T-cell (primary cell): ENCODE measurements around the gene LRRC4B. TPM values are rescaled to one million over a fixed set of nuclear protein-coding genes. Genes with fewer than 3 reads are reported as not detected.

Experiments used
- ATAC-seq, 4 experiments: fragments of 200-7000 bp in 3 of 4; fragments of 150-1000 bp in 1 of 4; cut with Tn5 transposase; replicated peaks in 1 of 4; 1 replicate in 3 of 4; 2 replicates in 1 of 4; pipeline ENCODE4 v1.10.0; 2021; ENCODE audit warnings: moderate library complexity in 3 of 4, mild to moderate bottlenecking in 2 of 4, moderate number of reproducible peaks in 1 of 4
- CTCF ChIA-PET, 2 donors: fragments of 300-600 bp; sonication (Branson Sonifier 250); formaldehyde crosslinking; loops; one replicate each; lab custom pipeline; 2022; ENCODE audit warnings: antibody characterized with exemption in 2 of 2; lab: Charles Lee
- POLR2A ChIA-PET, 2 donors: fragments of 300-600 bp; sonication (Branson Sonifier 250); formaldehyde crosslinking; loops; one replicate each; lab custom pipeline; 2022; ENCODE audit warnings: antibody characterized with exemption in 2 of 2; lab: Charles Lee
- DNase-seq, 35 experiments: peaks; one replicate each; pipeline versions ENCODE4 v3.0.0 to v3.0.0-alpha.2; 2013 to 2023
- H3K27ac ChIP-seq: one replicate; pipeline ENCODE4 v1.5.1; 2013; ENCODE audit warnings: low read length
- H3K27me3 ChIP-seq, 2 experiments: replicated peaks in 1 of 2; 1 replicate in 1 of 2; 2 replicates in 1 of 2; pipeline versions ENCODE4 v1.6.1 to v1.7.0; 2013; ENCODE audit warnings: low read length in 1 of 2, mixed read lengths in 1 of 2; ENCODE audit not compliant: control insufficient read depth in 2 of 2, insufficient read depth in 2 of 2; ENCODE audit errors: extremely low read depth in 1 of 2
- H3K36me3 ChIP-seq, 2 donors: 1 replicate in 1 of 2; 2 replicates in 1 of 2; pipeline versions ENCODE4 v1.6.1 to v1.7.0; 2013; ENCODE audit warnings: low read length in 1 of 2; ENCODE audit not compliant: control insufficient read depth in 2 of 2, insufficient read depth in 1 of 2; ENCODE audit errors: extremely low read depth in 1 of 2
- H3K4me1 ChIP-seq, 2 experiments: 1 replicate in 1 of 2; 2 replicates in 1 of 2; pipeline versions ENCODE4 v1.6.1 to v1.7.0; 2013; ENCODE audit warnings: low read length in 2 of 2, mixed read lengths in 1 of 2; ENCODE audit not compliant: insufficient read depth in 2 of 2, control insufficient read depth in 1 of 2; ENCODE audit errors: extremely low read depth in 1 of 2
- H3K4me3 ChIP-seq, 2 donors: 1 replicate in 1 of 2; 2 replicates in 1 of 2; pipeline versions ENCODE4 v1.5.1 to v1.7.0; 2013; ENCODE audit warnings: mild to moderate bottlenecking in 2 of 2, low read length in 1 of 2, moderate library complexity in 1 of 2; ENCODE audit not compliant: control insufficient read depth in 1 of 2; ENCODE audit errors: extremely low read depth in 1 of 2
- H3K9me3 ChIP-seq: 2 replicates; pipeline ENCODE4 v1.7.0; 2013
- H3K27ac Mint-ChIP-seq, 2 donors: one replicate each; pipeline ENCODE4 v1.8.0; 2020 to 2021; ENCODE audit warnings: mild to moderate bottlenecking in 2 of 2, mixed read lengths in 2 of 2
- H3K27me3 Mint-ChIP-seq, 2 donors: one replicate each; pipeline ENCODE4 v1.8.0; 2021 to 2022; ENCODE audit warnings: mixed read lengths in 2 of 2
- H3K36me3 Mint-ChIP-seq: one replicate; pipeline ENCODE4 v1.8.0; 2021; ENCODE audit warnings: mixed read lengths
- H3K4me1 Mint-ChIP-seq, 3 donors: one replicate each; pipeline ENCODE4 v1.8.0; 2020 to 2022; ENCODE audit warnings: mixed read lengths in 3 of 3, mild to moderate bottlenecking in 1 of 3
- H3K4me3 Mint-ChIP-seq, 3 donors: one replicate each; pipeline ENCODE4 v1.8.0; 2020 to 2022; ENCODE audit warnings: mild to moderate bottlenecking in 3 of 3, mixed read lengths in 3 of 3, moderate library complexity in 3 of 3
- H3K9me3 Mint-ChIP-seq, 3 donors: one replicate each; pipeline ENCODE4 v1.8.0; 2020 to 2022; ENCODE audit warnings: mixed read lengths in 3 of 3
- WGBS: methylation state at CpG from one replicate; pipeline ENCODE4 v1.1.5; 2013; ENCODE audit warnings: missing lambda C conversion rate; ENCODE audit not compliant: insufficient coverage; 5-methylcytosine and 5-hydroxymethylcytosine counted together
- total RNA-seq, 35 experiments: library from RNA in 6 of 35; stranded (reverse) in 6 of 35; fragments of 120-200 nt in 1 of 35; gene quantifications; one replicate each; pipeline versions ENCODE4 v1.2.1 to v1.2.4 and lab custom pipeline; 2013 to 2026

Gene LRRC4B
- total RNA-seq, 5 donors from 2014 or later (not counting 1 experiment from before 2014, with no cell fraction given) = not detected

DNA sequence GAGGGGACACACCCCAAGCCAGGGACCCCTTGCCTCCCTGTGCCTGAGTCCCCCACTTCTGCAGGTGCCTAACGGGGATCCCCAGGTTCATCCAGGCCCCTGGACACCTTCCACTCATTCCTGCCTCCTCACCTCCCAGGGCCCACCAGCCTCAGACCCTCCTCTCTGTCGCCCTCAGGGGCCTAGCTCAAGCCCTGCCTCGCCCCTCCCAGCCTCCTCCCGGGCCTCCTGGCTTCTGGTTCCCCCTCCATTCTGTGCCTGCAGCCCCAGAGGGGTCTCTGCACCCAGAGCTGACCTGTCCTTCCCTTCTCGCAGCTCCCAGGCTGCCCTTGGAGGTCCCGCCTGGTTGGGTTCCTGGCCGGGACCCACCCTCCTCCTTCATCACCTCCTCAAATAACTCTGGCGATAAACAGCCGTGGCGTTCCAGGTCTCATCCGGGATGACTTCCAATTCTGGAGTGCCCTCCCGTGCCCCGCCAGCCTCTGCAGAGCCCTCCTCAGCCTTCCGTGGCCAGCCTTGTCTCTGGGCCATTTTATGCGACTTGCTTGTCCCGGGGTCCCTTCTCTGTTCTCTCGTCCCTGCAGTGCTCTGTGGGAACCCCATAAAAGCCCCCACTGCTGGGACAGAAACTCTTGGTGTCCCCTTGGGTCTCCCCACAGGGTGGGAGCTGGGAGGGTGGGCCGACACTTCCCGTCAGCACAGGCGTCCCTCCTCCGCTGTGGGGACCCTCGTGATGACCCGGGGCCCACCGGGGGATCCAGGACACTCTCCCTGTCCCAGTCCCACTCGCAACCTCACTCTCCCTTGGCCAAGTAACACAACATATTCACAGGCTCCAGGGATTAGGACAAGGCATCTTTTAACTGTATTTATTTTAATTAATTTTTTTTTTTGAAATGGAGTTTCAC lies 66.4 kb downstream of the LRRC4B start:
- Mint-ChIP-seq H3K9me3 (no peaks in the 10 kb centered on the region), H3K4me3 (no peak overlapping the region), H3K4me1 (no peaks in the 10 kb centered on the region), H3K27me3 (no peaks in the 10 kb centered on the region), H3K36me3 (no peaks in the 10 kb centered on the region), H3K27ac (no peak overlapping the region)
- ATAC-seq = no peak
- WGBS = 82% methylated on average over 15 of the region's 25 CpGs
- POLR2A ChIA-PET = no interaction called here
- no peaks in the 10 kb centered on the region for H3K27me3 ChIP-seq
- DNase-seq = no peak
- no peak overlapping the region for H3K4me3 ChIP-seq
- no peaks in the 10 kb centered on the region for H3K4me1 ChIP-seq
- no peaks in the 10 kb centered on the region for H3K36me3 ChIP-seq
- CTCF ChIA-PET = no interaction called here
- H3K9me3 ChIP-seq = no peaks in the 10 kb centered on the region
- H3K27ac ChIP-seq = no peak overlapping the region

DNA sequence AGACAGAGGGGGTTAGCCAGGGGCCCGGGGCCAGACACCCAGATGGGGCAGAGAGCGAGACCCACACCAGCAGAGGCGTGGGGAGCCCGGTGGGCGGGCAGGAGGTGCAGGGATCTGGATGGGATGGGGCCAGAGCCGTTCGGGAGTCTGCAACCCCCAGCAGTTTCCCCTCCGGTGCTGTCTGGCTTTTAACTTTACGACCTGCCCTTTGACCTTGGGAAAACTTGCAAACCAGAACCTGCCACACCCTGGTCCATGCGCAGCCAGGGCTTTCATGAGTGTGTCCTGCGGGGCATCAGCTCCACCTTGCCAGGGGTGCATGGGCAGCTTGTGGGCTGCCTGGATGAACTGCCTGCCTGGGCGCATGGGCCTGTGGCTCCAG lies 67.1 kb downstream of the LRRC4B start:
- H3K27me3 Mint-ChIP-seq = no peaks in the 10 kb centered on the region
- 86% methylated on average over 10 of the region's 12 CpGs for WGBS
- ChIA-PET CTCF (no interaction called here), POLR2A (no interaction called here)
- H3K36me3 ChIP-seq = no peaks in the 10 kb centered on the region
- H3K4me1 Mint-ChIP-seq = no peaks in the 10 kb centered on the region
- no peaks in the 10 kb centered on the region for H3K36me3 Mint-ChIP-seq
- H3K27ac ChIP-seq = no peak overlapping the region
- no peak overlapping the region for H3K4me3 ChIP-seq
- DNase-seq = no peak
- no peaks in the 10 kb centered on the region for H3K9me3 Mint-ChIP-seq
- H3K27ac Mint-ChIP-seq = no peak overlapping the region
- H3K4me3 Mint-ChIP-seq = no peak overlapping the region
- H3K9me3 ChIP-seq = no peaks in the 10 kb centered on the region
- no peak for ATAC-seq
- H3K4me1 ChIP-seq = no peaks in the 10 kb centered on the region
- no peaks in the 10 kb centered on the region for H3K27me3 ChIP-seq

DNA sequence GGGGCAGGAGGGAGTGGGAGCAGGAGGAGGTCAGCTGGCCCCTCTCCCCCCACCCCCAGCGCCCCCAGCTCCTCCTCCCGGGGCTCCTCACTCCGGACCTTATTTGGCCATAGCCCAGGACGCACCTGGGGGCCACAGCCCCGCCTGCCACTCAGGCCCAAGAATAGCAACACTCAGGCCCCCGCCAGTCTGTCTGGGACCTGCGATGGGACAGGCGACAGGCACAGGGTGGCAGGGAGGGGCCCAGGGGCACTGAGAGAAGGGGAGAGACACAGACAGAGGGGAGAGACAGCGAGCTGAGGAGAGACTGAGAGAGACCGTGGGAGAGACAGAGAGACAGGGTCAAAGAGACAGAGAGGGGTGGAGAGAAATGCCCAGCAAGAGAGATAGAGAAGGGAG lies 67.5 kb downstream of the LRRC4B start:
- POLR2A ChIA-PET = no interaction called here
- Mint-ChIP-seq H3K9me3 (no peaks in the 10 kb centered on the region), H3K27ac (no peak overlapping the region), H3K36me3 (no peaks in the 10 kb centered on the region), H3K27me3 (no peaks in the 10 kb centered on the region), H3K4me3 (no peak overlapping the region), H3K4me1 (no peaks in the 10 kb centered on the region)
- H3K36me3 ChIP-seq = no peaks in the 10 kb centered on the region
- no peaks in the 10 kb centered on the region for H3K4me1 ChIP-seq
- ATAC-seq (no peak), DNase-seq (no peak)
- no peak overlapping the region for H3K4me3 ChIP-seq
- 84% methylated on average over 6 of the region's 10 CpGs for WGBS
- H3K9me3 ChIP-seq = no peaks in the 10 kb centered on the region
- CTCF ChIA-PET = no interaction called here
- H3K27ac ChIP-seq = no peak overlapping the region
- no peaks in the 10 kb centered on the region for H3K27me3 ChIP-seq

DNA sequence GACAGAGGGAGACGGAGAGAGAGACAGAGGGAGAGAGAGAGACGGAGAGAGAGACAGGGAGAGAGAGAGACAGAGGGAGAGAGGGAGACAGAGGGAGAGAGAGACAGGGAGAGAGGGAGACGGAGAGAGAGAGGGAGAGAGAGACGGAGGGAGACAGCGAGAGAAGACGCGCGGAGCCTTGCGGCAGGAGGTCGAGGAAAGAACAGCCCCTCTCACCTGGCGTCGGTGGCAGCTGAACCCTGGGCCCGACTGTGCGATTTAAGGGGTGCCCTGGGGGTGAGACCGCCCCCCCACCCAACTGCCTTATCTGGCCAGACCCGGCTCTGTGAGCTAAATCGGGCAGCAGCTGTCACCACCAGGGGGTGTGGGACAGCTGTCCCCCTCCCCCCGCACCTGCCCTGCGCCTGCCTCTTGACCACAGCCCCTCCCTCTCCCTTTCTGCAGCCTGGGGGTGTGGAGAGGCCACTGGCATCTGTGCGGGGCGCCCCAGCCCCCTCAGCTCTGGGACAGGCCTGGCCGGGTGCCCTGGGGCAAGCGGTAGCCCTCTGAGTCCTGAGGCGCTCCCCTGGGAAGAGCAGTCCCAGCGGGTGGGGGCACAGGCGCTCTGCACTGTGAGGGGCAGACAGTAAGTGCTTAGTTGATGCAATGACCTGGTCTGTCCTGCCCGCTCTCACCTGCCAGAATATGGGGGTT lies 68.0 kb downstream of the LRRC4B start:
- ChIA-PET POLR2A (no interaction called here), CTCF (no interaction called here)
- ATAC-seq (peak in 2 of 4 experiments; percentile 20 to 27), DNase-seq (peak in 1 of 35 experiments; percentile 53)
- H3K4me1 Mint-ChIP-seq = no peaks in the 10 kb centered on the region
- H3K27ac Mint-ChIP-seq = no peak overlapping the region
- H3K4me3 ChIP-seq = no peak overlapping the region
- no peaks in the 10 kb centered on the region for H3K9me3 ChIP-seq
- 67% methylated on average over 9 of the region's 27 CpGs for WGBS
- no peak overlapping the region for H3K27ac ChIP-seq
- no peaks in the 10 kb centered on the region for H3K27me3 Mint-ChIP-seq
- H3K27me3 ChIP-seq = no peaks in the 10 kb centered on the region
- H3K9me3 Mint-ChIP-seq = no peaks in the 10 kb centered on the region
- H3K4me1 ChIP-seq = no peaks in the 10 kb centered on the region
- H3K36me3 Mint-ChIP-seq = peaks cover 2% of the 10 kb centered on the region
- H3K4me3 Mint-ChIP-seq = no peak overlapping the region
- H3K36me3 ChIP-seq = no peaks in the 10 kb centered on the region

DNA sequence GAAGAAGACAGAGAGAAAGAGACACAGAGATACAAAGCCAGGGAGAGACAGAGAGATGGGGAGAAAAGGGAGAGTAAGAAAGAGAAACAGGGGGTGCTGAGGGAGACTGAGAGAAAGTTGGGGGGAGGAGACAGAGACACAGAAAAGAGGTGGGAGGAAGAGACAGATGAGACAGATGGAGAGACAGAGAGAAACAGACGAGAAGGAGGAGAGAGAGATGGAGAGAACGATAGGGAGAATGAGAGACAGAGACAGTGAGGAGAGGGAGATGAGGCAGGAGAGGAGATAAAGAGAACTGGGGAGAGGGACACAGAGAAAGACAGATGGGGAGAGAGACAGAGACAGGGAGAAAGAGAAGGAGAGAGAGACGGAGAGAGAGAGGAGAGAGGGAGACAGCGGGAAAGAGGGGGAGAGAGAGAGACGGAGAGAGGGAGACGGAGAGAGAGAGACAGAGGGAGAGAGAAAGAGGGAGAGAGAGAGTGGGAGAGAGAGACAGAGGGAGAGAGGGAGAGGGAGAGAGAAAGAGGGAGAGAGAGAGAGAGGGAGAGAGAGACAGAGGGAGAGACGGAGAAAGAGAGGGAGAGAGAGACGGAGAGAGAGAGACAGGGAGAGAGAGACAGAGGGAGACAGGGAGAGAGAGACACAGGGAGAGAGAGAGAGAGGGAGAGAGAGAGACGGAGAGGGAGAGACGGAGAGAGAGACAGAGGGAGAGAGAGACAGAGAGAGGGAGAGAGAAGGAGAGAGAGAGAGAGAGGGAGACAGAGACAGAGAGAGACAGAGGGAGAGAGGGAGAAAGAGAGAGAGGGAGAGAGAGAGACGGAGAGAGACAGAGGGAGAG lies 69.8 kb downstream of the LRRC4B start:
- Mint-ChIP-seq H3K36me3 (peaks cover 4% of the 10 kb centered on the region), H3K27me3 (no peaks in the 10 kb centered on the region), H3K27ac (no peak overlapping the region), H3K9me3 (no peaks in the 10 kb centered on the region), H3K4me3 (no peak overlapping the region), H3K4me1 (no peaks in the 10 kb centered on the region)
- no peak for ATAC-seq
- ChIA-PET POLR2A (no interaction called here), CTCF (no interaction called here)
- H3K27me3 ChIP-seq = no peaks in the 10 kb centered on the region
- no peaks in the 10 kb centered on the region for H3K36me3 ChIP-seq
- H3K27ac ChIP-seq = no peak overlapping the region
- no peak for DNase-seq
- H3K4me1 ChIP-seq = no peaks in the 10 kb centered on the region
- 94% methylated on average over 9 of the region's 11 CpGs for whole genome bisulfite sequencing
- no peak overlapping the region for H3K4me3 ChIP-seq
- no peaks in the 10 kb centered on the region for H3K9me3 ChIP-seq

DNA sequence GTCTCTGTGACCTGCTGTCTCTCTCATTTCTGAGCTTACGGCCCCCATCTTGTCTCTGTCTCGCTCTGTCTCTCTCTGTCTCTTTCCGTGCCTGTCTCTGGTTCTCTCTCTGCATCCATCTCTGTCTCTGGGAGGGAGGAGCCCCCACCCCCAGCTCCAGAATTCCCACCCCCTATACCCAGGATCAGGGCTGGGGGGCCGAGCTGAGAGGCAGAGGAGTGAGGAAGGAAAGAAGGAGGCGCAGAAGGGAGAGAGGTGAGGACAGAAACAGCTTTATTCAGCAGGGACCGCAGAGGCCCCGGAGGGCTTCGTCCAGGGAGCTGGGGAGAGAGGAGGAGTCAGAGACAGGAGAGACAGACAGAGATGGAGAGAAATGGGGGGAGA lies 71.2 kb downstream of the LRRC4B start:
- 97% methylated on average over 4 of the region's 8 CpGs for WGBS
- Mint-ChIP-seq H3K9me3 (no peaks in the 10 kb centered on the region), H3K36me3 (peaks cover 4% of the 10 kb centered on the region), H3K4me1 (peaks cover 5 to 6% (median 5%) of the 10 kb centered on the region in 3 donors), H3K27me3 (no peaks in the 10 kb centered on the region), H3K27ac (no peak overlapping the region), H3K4me3 (no peak overlapping the region)
- H3K9me3 ChIP-seq = no peaks in the 10 kb centered on the region
- no peaks in the 10 kb centered on the region for H3K27me3 ChIP-seq
- peaks cover 2 to 8% of the 10 kb centered on the region in 2 experiments for H3K4me1 ChIP-seq
- H3K4me3 ChIP-seq = no peak overlapping the region
- H3K27ac ChIP-seq = no peak overlapping the region
- ATAC-seq (no peak), DNase-seq (no peak)
- H3K36me3 ChIP-seq = no peaks in the 10 kb centered on the region
- ChIA-PET CTCF (no interaction called here), POLR2A (no interaction called here)
